ENCODE results near the gene CSTF1. TPM values are rescaled to one million over a fixed set of nuclear protein-coding genes. Genes with fewer than 3 reads are reported as not detected.

Gene CSTF1
- total RNA-seq, 8 experiments from 2014 or later: 17.0 to 39.8 (median 24.1) TPM

Other genes with a start within 250 kb of the CSTF1 start
- gene MC3R, start 143.9 kb upstream of the CSTF1 start, total RNA-seq: under 1 TPM in 3 of 8 experiments, not detected in 5; 0.42 to 0.84 (median 0.62) TPM
- 10 to 100 TPM; 12.4 to 41.3 (median 23.9) TPM for gene FAM210B, start 33.7 kb upstream of the CSTF1 start, total RNA-seq
- gene AURKA, start 430 bp upstream of the CSTF1 start, total RNA-seq: 10 to 100 TPM in 3 of 8 experiments, 1 to 10 TPM in 5; 2.1 to 46.6 (median 6.3) TPM
- gene CASS4, start 19.6 kb downstream of the CSTF1 start, total RNA-seq: 1 to 10 TPM in 1 of 8 experiments, under 1 TPM in 6, not detected in 1; 0.09 to 2.6 (median 0.17) TPM
- 10 to 100 TPM; 71.5 to 90.5 (median 74.8) TPM for gene RTF2, start 76.0 kb downstream of the CSTF1 start, total RNA-seq
- gene FAM209A, start 132.1 kb downstream of the CSTF1 start, total RNA-seq: under 1 TPM in 4 of 8 experiments, not detected in 4; 0.11 to 0.66 (median 0.41) TPM
- under 1 TPM in 2 of 8 experiments, not detected in 6; 0.46 to 0.71 TPM for gene FAM209B, start 140.6 kb downstream of the CSTF1 start, total RNA-seq
- 10 to 100 TPM in 3 of 8 experiments, under 1 TPM in 3, not detected in 2; 0.21 to 60.3 (median 23.2) TPM for gene TFAP2C, start 236.7 kb downstream of the CSTF1 start, total RNA-seq

Data from motor neuron (in vitro differentiated cells).